ENCODE data around the gene KRT8.
"Not testable (repeated sequence)": the region's sequence is repeated elsewhere in the genome, so short reads cannot be mapped to it uniquely, and the experiment has no call there.

Gene KRT8

GRCh38 chr12:52874573-52875435 lies 30.1 kb downstream of the KRT8 start:
- no peak for DNase-seq (ENCODE audit: low read depth)

GRCh38 chr12:52873832-52874572 lies 30.9 kb downstream of the KRT8 start:
- DNase-seq (ENCODE audit: low read depth): no peak

DNA sequence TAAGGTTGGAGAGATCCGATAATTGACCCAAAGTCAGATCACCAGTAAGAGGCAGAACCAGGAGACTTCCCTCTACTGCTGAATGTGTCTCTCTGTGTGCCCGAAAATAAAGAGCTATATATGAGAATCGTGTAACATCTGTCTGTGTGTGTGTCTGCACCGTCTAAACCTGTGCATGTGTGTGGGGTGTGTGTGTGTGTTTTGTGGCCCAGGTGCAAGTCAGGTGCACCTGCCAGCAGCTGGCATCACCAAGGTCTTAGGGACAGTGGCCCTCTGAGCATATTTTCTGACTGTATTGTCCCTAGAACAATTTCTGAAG lies 31.4 kb downstream of the KRT8 start:
- DNase-seq (ENCODE audit: low read depth): no peak

DNA sequence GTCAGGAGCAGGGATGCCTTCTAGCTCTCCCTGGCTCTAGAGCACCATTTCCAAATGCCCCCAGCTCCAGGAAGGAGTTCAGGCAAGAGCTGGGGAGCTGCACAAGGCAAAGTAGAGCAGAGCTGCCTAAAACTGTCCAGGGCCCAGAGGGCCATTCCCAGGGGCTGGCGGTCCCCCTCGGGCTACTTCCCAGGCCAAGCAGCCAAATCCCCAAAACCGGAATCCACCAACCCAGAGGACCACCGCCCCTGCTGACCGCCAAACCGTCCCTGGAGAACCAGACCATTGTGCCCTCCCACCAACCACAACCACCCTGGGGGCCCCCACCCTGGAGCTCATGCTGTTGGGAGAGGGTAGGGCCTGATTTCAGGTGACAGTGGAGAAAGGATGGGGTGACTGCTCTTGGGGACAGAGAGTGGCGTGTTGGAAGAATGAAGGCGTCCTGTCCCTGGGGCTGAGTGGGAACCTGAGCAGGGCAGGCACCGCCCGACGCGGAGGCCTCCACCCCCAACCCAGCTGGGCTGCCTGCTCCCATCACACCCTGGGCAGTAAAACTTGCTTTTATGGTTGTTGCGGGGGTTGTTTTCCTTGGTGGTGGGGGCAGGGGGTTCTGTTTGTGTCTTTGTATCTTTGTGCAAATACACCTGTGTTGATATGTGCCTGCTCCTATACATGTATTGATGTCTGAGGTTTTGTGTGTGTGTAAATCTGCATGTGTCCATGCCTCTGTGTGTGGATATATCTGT lies 32.1 kb downstream of the KRT8 start:
- no peak for DNase-seq (ENCODE audit: low read depth)

GRCh38 chr12:52871291-52872039 lies 33.4 kb downstream of the KRT8 start:
- DNase-seq (ENCODE audit: low read depth): no peak

- DNase-seq (ENCODE audit: low read depth): peak; percentile 79
These were observed 34.2 kb downstream of the KRT8 start for GRCh38 chr12:52870361-52871290.

DNA sequence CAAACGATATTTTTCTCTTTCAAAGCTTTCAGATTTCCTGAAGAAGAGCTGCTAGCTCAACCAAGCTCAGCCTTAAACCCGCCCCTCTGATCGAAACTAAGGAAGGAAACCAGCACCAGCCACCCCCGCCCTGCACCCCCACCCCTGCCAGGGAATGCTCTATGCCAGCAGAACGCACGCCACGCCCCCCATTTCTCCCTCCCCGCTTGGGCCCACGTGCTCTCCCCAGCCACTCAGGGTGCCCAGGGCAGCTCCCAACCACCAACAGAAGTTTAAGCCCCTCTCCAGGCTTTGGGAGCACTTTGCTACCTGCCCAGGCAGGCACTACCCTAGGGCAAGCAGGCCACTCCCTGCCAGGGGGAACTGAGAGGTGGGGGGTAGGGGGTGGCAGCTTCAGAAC lies 37.2 kb downstream of the KRT8 start:
- no peak for DNase-seq (ENCODE audit: low read depth)

DNA sequence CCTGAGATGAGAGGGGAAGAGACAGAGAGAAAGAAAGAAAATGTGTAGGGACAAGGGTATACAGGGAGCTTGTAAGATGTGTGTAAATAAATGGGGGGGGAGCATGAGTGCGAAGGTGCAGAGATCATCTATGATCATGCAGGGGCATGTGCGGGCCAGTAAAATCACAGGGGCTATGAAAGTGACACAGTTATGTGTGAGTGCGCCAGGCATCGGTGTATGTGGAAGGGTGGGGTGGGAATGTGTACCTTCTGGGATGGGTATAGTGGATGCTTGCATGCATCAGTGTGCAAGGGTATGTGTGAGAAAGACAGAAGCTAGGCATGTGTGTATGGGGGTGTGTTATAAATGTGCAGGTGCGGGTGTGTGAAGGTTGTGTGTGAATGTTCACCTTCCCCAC lies 37.7 kb downstream of the KRT8 start:
- DNase-seq (ENCODE audit: low read depth): no peak

DNA sequence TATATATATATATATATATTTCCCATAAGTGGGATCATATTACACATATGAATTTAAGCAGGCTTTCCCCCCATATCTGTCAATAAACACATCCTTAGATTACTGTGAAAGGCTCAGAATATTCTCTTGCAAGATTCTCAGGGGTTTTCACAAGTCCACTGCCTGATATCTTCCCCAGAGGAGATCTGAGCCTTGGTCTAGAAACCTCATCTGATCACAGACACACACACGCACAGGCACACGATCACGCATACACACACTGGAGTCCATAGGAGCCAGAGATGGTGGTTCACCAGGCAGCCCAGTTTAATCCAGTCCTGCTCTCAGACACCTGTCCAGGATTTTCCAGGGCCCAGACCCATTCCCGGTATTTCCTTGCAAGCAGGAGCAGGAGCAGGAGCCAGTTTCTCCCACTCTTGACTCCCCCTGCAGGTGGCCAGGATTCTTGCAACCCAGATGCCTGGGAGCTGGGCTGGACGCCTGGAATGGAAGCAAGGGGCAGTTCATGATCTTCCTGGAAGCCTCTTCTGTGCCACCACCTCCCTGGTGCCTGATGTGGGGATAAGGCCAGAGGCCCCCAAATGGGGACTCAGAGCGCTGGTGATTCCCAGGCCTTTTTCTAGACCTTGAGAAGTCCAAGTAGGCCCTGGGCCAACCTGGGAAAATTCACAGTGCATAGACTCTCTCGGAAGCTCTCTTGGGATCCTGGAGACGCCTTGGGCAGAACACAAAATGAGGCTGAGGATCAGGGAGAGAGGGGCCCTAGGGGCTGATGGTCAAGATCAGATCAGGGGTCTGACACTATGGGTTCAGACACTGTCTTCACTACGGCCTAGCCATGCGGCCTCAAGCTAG lies 39.6 kb downstream of the KRT8 start:
- DNase-seq (ENCODE audit: low read depth): no peak

- no peak for DNase-seq (ENCODE audit: low read depth)
These were observed 42.9 kb downstream of the KRT8 start for GRCh38 chr12:52862023-52862422.

- DNase-seq (ENCODE audit: low read depth): no peak
These were observed 43.4 kb downstream of the KRT8 start for GRCh38 chr12:52861511-52861910.

- DNase-seq (ENCODE audit: low read depth): no peak
These were observed 44.6 kb downstream of the KRT8 start for GRCh38 chr12:52860102-52860823.

- no peak for DNase-seq (ENCODE audit: low read depth)
These were observed 47.4 kb downstream of the KRT8 start for GRCh38 chr12:52857500-52857899.

- DNase-seq (ENCODE audit: low read depth): no peak
These were observed 48.1 kb downstream of the KRT8 start for GRCh38 chr12:52856787-52857186.

- DNase-seq (ENCODE audit: low read depth): not testable (repeated sequence)
These were observed 48.8 kb downstream of the KRT8 start for GRCh38 chr12:52856077-52856476.

GRCh38 chr12:52851787-52852186 lies 53.1 kb downstream of the KRT8 start:
- DNase-seq (ENCODE audit: low read depth): no peak

GRCh38 chr12:52850681-52851080 lies 54.2 kb downstream of the KRT8 start:
- no peak for DNase-seq (ENCODE audit: low read depth)

DNA sequence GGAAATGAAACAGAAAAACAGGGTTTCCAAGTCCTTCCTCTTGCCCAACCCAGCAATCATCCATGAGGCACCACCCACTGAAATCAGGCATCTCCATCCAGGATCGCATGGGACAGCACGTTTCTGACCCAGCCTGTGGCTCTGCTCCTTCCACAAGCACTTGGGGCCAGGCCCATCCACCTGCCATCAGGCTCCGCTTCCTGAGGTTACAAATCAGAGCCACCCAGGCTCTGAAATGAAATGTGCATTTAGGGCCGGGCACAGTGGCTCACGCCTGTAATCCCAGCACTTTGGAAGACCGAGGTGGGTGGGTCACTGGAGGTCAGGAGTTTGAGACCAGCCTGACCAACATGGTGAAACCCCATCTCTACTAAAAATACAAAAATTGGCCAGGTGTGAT lies 55.4 kb downstream of the KRT8 start:
- DNase-seq (ENCODE audit: low read depth): no peak

- no peak for DNase-seq (ENCODE audit: low read depth)
These were observed 56.1 kb downstream of the KRT8 start, which contains the start of gene KRT78 for GRCh38 chr12:52848661-52849255. Gene KRT78, minus strand, starts transcription at chr12:52848994. Its CDS starts 64 bp downstream, at chr12:52848930.

All from stimulated activated CD8-positive, alpha-beta memory T cell treated with anti-CD3 and anti-CD28 coated beads, Interleukin-7, amount 100 ng/mL, for 24 hours (primary cell).